22Rv1 (cell line): Measurements from ENCODE around the gene MRPL17.

Experiments used
- H3K27ac ChIP-seq: fragments of 450-650 bp; 2 replicates; pipeline ENCODE4 v1.5.1; 2017
- ZFX ChIP-seq: fragments of 450-650 bp; IDR thresholded peaks from 2 replicates; pipeline ENCODE4 v1.6.1; 2017; ENCODE audit warnings: antibody characterized with exemption, borderline replicate concordance
- TF ChIP-seq, protein P1 (sequence below): fragments of 450-650 bp; IDR thresholded peaks from 2 replicates; pipeline ENCODE4 v1.5.1; 2017; ENCODE audit warnings: mild to moderate bottlenecking

MRPL17 gene

DNA sequence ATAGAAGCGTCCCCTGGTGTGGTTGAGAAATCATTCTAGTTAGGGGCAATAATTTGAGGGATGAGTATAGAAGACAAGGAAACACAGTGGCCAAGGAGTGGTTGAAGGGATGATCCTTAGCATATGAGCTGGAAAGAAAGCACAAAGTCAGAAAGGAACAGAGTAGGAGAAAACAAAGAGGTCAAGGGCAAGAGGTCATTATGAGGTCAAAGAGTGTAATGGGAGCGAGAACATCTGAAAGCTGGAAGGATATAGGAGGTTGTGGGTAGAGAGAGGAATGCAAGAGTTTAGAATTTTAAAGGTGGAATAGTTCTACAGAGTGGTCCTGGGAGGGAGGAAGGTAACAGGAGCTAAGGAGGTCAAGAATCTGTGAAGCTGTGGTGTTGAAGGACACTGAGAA, 29.5 kb downstream of the MRPL17 start:
- no peak for TF ChIP-seq ZFX
- TF ChIP-seq, protein P1, sequence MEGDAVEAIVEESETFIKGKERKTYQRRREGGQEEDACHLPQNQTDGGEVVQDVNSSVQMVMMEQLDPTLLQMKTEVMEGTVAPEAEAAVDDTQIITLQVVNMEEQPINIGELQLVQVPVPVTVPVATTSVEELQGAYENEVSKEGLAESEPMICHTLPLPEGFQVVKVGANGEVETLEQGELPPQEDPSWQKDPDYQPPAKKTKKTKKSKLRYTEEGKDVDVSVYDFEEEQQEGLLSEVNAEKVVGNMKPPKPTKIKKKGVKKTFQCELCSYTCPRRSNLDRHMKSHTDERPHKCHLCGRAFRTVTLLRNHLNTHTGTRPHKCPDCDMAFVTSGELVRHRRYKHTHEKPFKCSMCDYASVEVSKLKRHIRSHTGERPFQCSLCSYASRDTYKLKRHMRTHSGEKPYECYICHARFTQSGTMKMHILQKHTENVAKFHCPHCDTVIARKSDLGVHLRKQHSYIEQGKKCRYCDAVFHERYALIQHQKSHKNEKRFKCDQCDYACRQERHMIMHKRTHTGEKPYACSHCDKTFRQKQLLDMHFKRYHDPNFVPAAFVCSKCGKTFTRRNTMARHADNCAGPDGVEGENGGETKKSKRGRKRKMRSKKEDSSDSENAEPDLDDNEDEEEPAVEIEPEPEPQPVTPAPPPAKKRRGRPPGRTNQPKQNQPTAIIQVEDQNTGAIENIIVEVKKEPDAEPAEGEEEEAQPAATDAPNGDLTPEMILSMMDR: no peak

DNA sequence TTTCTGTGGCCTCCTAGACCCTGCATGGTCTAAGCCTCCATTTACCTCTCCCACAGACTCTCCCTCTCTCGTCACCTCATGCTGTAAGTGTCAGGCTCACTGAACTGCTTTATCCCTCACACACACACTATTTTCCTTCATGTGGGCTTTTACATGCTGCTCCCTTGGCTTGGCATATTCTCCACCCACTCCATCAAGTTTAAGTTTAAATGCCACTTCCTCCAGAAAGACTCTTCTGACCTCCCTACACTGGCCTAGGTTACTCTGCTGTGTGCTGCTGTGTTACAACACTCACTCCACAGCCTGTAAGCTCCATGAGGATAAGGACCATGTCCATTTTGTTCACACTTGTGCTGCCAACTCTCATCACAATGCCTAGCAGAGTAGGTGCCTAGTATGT, 30.0 kb downstream of the MRPL17 start:
- no peak for TF ChIP-seq ZFX
- TF ChIP-seq, protein P1: no peak
- H3K27ac ChIP-seq: no peak overlapping the region

More for the DNA sequence above, 29.5 kb downstream of the MRPL17 start:
- no peak overlapping the region for H3K27ac ChIP-seq

DNA sequence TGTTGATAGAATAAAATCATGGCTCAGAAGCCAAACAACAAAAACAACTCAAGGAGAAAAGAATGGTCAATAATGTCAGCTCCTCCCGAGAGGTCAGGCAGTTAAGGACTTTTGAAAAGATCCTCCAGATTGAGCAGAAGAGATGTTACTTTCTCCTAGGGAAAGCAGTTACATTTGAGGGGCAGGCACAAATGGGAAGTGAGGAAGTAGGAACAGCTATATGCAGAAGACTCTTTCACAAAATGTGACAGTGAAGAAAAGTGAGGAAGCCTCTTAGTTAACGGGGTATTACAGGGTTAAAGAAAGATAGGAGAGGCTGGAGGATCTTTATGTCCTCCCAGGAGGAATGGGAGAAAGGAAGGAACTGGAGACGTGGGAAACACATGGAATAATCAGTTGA, 31.0 kb downstream of the MRPL17 start:
- H3K27ac ChIP-seq: no peak overlapping the region
- TF ChIP-seq, protein P1: no peak
- TF ChIP-seq ZFX: no peak

GRCh38 chr11:6650980-6651379, 32.2 kb downstream of the MRPL17 start:
- TF ChIP-seq, protein P1: no peak
- TF ChIP-seq ZFX: no peak
- H3K27ac ChIP-seq: no peak overlapping the region

DNA sequence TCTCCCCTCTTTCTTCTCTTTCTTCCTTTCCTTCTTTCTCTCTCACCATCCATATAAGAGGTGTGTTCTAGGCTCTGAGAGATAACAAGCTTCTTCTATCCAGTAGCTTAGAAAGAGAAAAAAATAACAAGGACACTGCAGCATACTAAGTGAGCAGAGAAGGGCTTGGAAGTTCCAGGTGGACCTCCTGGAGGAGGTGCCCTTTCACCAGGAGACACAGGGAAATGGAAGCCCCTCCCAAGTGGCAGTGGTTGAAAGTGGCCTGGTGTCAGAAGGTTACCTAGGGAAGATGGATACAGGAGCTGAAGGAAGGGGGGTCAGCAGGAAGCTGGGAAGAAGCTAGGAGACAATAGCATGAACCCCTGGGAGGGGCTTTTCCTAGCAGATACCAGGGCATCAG, 33.0 kb downstream of the MRPL17 start:
- H3K27ac ChIP-seq: no peak overlapping the region

DNA sequence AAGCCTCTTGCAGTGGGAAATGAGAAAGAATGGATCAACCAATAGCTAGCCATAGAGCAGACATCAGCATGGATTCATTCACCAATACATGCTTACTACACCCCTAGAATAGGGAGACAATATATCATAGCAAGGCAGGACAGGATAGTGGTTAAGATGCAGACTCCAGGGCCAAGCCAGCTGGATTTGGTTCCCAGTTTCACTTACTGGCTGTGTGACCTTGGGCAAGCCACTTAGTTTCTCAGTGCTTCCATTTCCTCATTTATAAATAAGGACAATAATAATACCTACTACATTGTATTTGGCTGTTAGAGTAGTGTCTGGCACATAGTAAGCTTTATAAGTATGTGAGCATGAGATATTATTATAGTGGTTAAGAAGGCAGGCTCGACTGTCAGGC, 34.6 kb downstream of the MRPL17 start:
- no peak overlapping the region for H3K27ac ChIP-seq
- TF ChIP-seq, protein P1: no peak
- TF ChIP-seq ZFX: no peak

More for the DNA sequence above, 33.0 kb downstream of the MRPL17 start:
- TF ChIP-seq, protein P1: no peak
- TF ChIP-seq ZFX: no peak

DNA sequence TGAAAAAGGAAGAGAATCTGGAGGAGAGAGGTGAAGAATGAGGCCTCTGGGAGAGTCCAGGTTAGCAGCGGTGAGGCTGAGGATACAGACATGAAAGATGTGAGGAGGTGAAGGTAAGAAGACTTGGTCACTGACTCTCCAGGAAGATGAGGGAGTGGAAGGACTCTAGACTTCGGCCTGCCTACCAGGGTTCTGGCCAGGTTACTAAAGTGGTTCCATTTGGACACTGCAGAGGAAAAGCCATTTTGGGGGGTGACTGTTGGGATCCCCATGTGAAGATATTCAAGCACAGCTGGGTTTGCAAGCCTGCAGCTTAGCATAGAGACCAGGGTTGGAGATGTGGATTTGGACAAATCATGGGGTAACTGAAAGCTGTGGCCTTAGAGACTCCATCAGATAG, 35.3 kb downstream of the MRPL17 start:
- H3K27ac ChIP-seq: no peak overlapping the region

More for the DNA sequence above, 35.3 kb downstream of the MRPL17 start:
- no peak for TF ChIP-seq ZFX
- TF ChIP-seq, protein P1: no peak
